IPS-20b (cell line): ENCODE measurements around the gene UBL7.

ENCODE experiments used
- H3K27ac ChIP-seq: one replicate; pipeline ENCODE4 v1.5.1; 2013; ENCODE audit warnings: low read length
- H3K27me3 ChIP-seq: 2 replicates; pipeline ENCODE4 v1.6.1; 2013; ENCODE audit warnings: mild to moderate bottlenecking, low read length, inconsistent platforms; ENCODE audit not compliant: insufficient read depth
- H3K36me3 ChIP-seq: 2 replicates; pipeline ENCODE4 v1.6.1; 2013; ENCODE audit warnings: low read depth, mild to moderate bottlenecking, inconsistent platforms, low read length, moderate library complexity; ENCODE audit not compliant: insufficient read depth
- H3K4me1 ChIP-seq: 2 replicates; pipeline ENCODE4 v1.6.1; 2013; ENCODE audit warnings: mild to moderate bottlenecking, control low read depth, inconsistent platforms, low read length, moderate library complexity; ENCODE audit not compliant: insufficient read depth
- H3K4me3 ChIP-seq: 2 replicates; pipeline ENCODE4 v1.5.1; 2013; ENCODE audit warnings: mild to moderate bottlenecking, low read length, inconsistent platforms
- H3K9ac ChIP-seq: 2 replicates; pipeline ENCODE4 v1.6.1; 2013; ENCODE audit warnings: low read depth, mild to moderate bottlenecking, inconsistent platforms, low read length, moderate library complexity
- H3K9me3 ChIP-seq: 2 replicates; pipeline ENCODE4 v1.6.1; 2013; ENCODE audit warnings: mild to moderate bottlenecking, low read depth, low read length, inconsistent platforms; ENCODE audit not compliant: insufficient read depth

The UBL7 gene

DNA sequence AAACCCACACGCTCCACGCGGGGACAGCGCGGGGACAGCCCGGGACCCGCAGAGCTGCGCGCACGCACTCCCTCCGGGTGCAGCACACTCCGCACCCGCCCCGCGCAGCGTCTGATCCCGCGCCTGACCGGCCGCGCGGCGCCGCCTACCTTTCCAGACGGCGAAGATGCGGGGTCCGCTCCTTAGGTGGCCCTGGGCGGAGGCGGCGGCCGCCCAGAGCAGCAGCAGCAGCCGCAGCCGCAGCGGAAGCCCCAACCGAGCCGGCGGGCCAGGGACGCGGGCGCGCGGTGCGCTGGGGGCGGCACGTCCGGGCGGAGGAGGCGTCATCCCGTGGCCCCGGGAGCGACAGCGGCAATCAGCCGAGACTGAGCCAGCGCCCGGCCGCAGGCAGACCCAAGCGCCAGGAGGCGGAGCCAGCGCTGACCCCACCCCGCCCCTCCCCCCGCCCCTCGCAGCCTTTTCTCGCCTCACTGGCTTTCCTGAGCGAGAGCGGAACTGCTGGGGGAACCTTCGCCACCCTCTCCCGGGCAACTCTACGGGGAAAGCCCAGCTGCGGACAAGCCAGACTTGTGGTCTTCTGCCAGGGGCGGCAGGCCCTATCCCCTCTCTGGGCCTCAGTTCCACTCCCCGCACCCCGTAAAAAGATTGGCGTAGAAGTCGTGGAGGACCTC is 27.2 kb downstream of the UBL7 start, which contains the start of gene SEMA7A:
TSS of gene SEMA7A (minus strand) at position 367 of the 671 bp plus-strand sequence. CDS start at position 327, 40 bp downstream.
- Histone ChIP-seq H3K27ac (no peak within 1 kb of the TSS), H3K9me3 (no peaks in the 10 kb centered on the region), H3K4me1 (peaks cover 6% of the 10 kb centered on the region; the same call in 1 of the 2 replicates)

DNA sequence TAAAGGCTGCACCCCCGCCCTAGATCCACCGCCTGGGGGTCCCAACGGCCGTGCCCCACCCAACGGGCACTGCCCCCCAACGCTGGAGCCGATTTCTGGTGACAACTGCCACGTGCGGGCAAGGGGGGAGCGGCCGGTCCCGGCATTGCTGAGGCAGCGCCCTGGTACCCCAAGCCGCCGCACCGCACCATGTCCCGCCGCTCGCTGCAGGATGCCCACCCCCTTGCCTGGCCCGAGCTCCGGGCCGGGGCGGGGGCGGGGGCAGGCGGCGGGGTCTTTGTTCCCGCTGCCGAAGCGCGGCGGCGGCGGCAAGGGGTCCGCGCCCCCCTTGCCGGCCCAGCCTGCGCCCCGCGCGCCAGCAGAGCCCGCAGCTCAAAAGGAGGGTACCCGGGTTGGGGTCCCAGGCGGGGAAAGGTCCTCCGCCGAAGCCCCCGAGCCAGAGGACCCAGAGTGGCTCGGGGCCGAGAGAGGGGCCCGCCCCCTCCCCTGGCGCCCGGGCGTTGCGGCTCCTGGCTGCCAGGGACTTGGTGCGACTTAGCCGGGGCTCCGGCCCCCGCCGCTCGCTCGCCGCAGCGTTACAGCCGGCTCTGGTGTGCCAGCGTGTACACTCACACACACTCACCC is 27.9 kb downstream of the UBL7 start:
- H3K9ac ChIP-seq: peak overlapping the region; percentile 68; the same call in 1 of the 2 replicates
- H3K4me3 ChIP-seq: peak overlapping the region; percentile 79
- H3K4me1 ChIP-seq: peaks cover 6% of the 10 kb centered on the region; the same call in 1 of the 2 replicates
- H3K27ac ChIP-seq: no peak overlapping the region
- H3K27me3 ChIP-seq: peaks cover 38% of the 10 kb centered on the region
- H3K36me3 ChIP-seq: no peaks in the 10 kb centered on the region
- H3K9me3 ChIP-seq: no peaks in the 10 kb centered on the region

More for the DNA sequence above, 27.2 kb downstream of the UBL7 start, which contains the start of gene SEMA7A:
- Histone ChIP-seq H3K9ac (peak within 1 kb of the TSS; percentile 68; the same call in 1 of the 2 replicates), H3K36me3 (no peaks in the 10 kb centered on the region), H3K4me3 (peak within 1 kb of the TSS; percentile 79), H3K27me3 (peaks cover 38% of the 10 kb centered on the region)

DNA sequence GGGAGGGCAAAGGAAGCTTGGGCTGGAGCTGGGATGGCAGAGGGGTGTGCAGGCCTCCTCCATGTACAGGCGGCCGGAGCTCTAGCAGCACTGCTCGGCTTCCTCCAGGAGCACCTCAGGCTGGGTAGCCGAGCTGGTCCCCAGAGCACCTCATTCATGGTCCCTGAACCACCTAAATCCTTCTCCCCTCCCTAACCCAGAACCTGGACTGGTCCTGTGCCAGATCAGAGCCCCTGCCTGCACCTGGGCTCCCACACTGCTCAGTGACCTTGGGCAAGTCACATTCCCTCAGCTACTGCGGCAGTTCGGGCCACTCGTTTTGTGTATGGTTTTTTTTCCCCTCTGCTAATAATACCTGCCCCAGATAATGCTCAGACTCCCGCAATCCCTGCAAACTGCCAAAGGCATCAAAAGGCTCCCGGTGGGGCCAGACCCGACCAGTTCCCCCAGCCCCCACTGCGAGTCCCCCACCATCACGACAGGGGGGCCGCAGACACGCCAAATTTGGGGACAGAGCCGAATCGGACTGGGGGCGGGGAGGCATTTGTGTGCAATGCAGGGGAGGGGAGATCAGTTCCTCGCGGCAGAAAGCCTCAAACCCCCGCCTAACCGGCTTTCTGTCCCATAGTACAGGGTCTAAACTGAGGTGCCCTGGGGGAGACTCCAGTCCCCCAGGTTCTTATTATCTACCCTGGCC is 28.5 kb downstream of the UBL7 start:
- Histone ChIP-seq H3K9me3 (no peaks in the 10 kb centered on the region), H3K27ac (no peak overlapping the region), H3K27me3 (peaks cover 38% of the 10 kb centered on the region), H3K36me3 (no peaks in the 10 kb centered on the region; the same call in 1 of the 2 replicates), H3K9ac (peak overlapping the region; percentile 64; the same call in 1 of the 2 replicates), H3K4me1 (peaks cover 6% of the 10 kb centered on the region; the same call in 1 of the 2 replicates), H3K4me3 (peak overlapping the region; percentile 79)

DNA sequence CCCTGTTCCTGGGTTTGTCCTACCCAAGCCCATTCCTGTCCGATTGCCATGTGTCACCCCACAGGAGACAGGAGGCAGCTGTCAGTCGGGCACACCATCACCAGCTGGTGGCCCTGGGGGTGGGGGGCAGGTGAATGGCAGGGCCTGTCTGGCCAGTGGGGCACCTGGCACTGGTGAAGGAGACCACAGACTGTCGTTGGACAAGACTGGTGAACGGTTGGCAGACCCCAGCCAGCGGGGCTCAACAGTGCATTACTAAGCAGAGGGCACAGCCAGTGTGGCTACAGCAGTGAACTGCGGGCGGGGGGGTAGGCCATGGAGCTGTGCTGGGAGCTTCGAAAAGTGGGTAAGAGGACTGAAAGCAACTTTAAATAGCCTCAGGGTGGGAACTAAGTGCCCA is 29.3 kb downstream of the UBL7 start:
- peaks cover 38% of the 10 kb centered on the region for H3K27me3 ChIP-seq
- no peak overlapping the region for H3K27ac ChIP-seq
- H3K36me3 ChIP-seq: no peaks in the 10 kb centered on the region; the same call in 1 of the 2 replicates
- no peak overlapping the region for H3K9ac ChIP-seq
- peaks cover 6% of the 10 kb centered on the region; the same call in 1 of the 2 replicates for H3K4me1 ChIP-seq
- no peaks in the 10 kb centered on the region for H3K9me3 ChIP-seq
- no peak overlapping the region for H3K4me3 ChIP-seq

DNA sequence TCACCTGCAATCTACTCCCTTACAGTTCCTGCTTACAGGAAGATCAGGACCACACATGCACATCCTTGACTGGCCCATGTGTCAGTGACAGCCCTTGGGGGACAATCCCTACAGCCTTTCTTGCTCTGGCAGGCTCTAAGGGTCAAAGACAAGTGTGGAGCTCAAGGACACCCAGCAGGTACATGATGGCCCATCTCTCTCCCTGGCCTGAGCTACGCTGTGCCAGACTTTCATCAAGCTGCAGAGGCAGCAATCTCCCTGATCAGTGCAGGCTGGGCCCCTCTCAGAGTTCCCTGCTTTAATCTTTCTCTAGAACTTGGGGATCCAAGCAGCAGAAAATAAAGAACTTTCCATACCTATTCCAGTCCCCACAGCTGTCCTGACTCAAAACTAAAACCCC is 29.8 kb downstream of the UBL7 start:
- H3K27me3 ChIP-seq: peaks cover 38% of the 10 kb centered on the region
- H3K4me1 ChIP-seq: peaks cover 6% of the 10 kb centered on the region; the same call in 1 of the 2 replicates
- H3K27ac ChIP-seq: no peak overlapping the region
- no peak overlapping the region for H3K9ac ChIP-seq
- no peak overlapping the region for H3K4me3 ChIP-seq
- no peaks in the 10 kb centered on the region; the same call in 1 of the 2 replicates for H3K36me3 ChIP-seq
- H3K9me3 ChIP-seq: no peaks in the 10 kb centered on the region

DNA sequence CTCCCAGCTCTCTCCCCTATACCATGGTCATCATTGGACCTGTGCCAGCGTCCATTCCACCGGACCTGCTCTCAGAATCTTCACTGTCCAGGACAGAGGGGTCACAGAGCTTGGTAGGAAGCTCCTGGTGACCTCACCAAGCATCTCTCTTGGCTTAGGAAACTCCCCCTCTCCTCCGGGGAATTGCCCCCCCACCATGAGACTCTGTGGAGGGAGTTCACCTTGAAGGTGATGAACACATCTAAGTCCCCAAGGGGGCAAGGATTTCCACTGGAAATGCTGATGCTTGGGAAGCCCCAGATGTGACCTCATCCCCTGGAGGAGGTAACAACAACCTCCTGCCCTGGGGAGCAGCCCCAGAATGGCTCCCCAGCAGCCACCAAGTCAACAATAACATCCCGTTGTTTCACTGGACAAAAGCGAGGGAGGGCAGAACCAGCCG is 30.4 kb downstream of the UBL7 start:
- Histone ChIP-seq H3K9ac (no peak overlapping the region), H3K4me1 (peaks cover 6% of the 10 kb centered on the region; the same call in 1 of the 2 replicates), H3K9me3 (no peaks in the 10 kb centered on the region), H3K27me3 (peaks cover 37% of the 10 kb centered on the region), H3K36me3 (no peaks in the 10 kb centered on the region; the same call in 1 of the 2 replicates), H3K4me3 (no peak overlapping the region), H3K27ac (no peak overlapping the region)

DNA sequence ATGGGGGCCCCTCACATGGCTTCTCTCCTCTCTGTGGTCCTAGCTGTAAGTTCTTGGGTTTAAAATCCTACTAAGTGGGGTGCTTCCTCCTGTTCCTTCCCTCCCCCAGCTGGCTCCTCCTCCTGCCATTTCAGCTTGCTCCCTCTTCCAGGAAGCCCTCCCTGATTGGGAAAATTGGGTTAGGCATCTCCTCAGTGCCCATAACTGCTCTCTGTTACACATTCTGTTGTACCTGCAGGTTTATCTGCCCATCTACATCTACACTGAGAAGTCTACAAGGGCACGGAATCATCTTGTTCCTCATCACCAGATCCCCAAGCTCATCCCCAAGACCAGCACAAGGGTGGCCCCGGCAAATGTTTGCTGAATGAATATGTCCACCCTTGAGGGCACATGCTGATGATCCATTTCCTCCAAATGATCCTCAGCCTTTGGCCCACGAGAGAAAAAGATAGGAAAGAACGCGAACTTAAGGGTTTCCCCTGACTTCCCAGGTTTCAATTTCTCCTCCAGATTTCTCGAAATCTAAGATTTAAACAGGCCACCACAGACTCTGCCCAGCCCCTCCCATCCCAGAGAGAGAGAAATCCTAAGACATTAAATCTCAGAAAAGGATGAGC is 31.1 kb downstream of the UBL7 start:
- peaks cover 31% of the 10 kb centered on the region for H3K27me3 ChIP-seq
- no peak overlapping the region for H3K4me3 ChIP-seq
- H3K27ac ChIP-seq: no peak overlapping the region
- no peaks in the 10 kb centered on the region for H3K9me3 ChIP-seq
- no peaks in the 10 kb centered on the region; the same call in 1 of the 2 replicates for H3K36me3 ChIP-seq
- H3K9ac ChIP-seq: no peak overlapping the region
- H3K4me1 ChIP-seq: peaks cover 6% of the 10 kb centered on the region; the same call in 1 of the 2 replicates

DNA sequence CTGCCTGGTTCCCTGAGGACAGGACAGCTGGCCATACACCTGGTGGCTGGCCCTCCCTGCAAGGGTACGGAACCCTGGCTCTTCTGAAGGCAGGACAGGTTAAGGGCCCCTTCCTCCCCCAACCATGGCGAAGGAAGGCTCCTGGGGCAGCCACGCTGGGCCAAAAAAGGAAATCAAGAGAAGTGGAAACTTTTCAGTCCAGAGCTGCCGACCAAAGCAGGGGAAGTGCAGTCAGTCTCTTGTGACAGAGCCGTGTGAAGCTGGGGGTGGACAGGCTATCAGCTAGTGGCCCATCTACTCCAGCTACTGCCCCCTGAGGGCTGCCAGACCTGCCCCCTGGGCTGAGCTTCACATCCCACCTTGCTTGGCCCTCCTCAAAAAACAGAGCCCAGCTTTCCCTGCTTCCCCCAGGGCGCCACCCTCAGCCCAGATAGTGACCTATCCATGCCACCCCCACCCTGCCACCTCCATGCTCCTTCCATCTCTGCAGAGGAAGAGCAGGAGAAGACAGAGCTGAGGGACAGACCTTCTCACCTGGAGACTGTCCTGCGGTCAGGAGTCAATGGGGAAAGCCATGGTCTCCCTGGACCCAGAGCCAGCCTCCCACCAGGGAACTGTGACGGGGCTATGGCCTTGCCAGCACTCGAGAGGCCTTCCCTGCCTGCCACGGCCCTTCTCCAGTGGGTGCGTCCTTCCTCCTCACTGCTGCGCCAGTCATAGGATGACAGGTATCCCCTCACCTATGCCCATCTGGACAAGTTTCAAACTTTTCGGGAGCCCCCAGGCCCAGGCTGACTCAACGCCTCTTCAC is 31.8 kb downstream of the UBL7 start:
- H3K27ac ChIP-seq: no peak overlapping the region
- peaks cover 24% of the 10 kb centered on the region for H3K27me3 ChIP-seq
- H3K4me1 ChIP-seq: no peaks in the 10 kb centered on the region; the same call in 1 of the 2 replicates
- no peaks in the 10 kb centered on the region for H3K9me3 ChIP-seq
- H3K36me3 ChIP-seq: no peaks in the 10 kb centered on the region; the same call in 1 of the 2 replicates
- no peak overlapping the region for H3K4me3 ChIP-seq
- H3K9ac ChIP-seq: no peak overlapping the region

DNA sequence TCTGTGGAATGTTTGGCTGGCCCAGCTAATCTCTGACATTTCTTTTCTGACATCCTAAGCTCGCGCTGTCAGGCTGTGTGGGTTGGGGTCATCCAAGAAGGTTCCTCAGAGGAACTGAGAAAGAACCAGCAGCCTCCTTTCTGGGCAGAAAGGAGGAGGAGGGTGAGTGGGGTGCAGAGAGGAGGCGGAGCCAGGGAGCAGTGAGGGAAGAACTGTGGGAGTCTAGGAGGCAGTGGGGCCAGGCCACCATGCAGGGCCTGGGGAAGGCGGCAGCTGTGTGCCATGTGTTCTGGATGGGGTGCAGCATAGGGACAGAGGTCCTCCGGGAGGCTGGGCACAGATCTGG is 32.5 kb downstream of the UBL7 start:
- H3K4me1 ChIP-seq: peaks cover 2% of the 10 kb centered on the region
- no peak overlapping the region for H3K9ac ChIP-seq
- no peaks in the 10 kb centered on the region for H3K9me3 ChIP-seq
- no peaks in the 10 kb centered on the region; the same call in 1 of the 2 replicates for H3K36me3 ChIP-seq
- H3K27ac ChIP-seq: no peak overlapping the region
- no peak overlapping the region for H3K4me3 ChIP-seq
- peaks cover 22% of the 10 kb centered on the region for H3K27me3 ChIP-seq

DNA sequence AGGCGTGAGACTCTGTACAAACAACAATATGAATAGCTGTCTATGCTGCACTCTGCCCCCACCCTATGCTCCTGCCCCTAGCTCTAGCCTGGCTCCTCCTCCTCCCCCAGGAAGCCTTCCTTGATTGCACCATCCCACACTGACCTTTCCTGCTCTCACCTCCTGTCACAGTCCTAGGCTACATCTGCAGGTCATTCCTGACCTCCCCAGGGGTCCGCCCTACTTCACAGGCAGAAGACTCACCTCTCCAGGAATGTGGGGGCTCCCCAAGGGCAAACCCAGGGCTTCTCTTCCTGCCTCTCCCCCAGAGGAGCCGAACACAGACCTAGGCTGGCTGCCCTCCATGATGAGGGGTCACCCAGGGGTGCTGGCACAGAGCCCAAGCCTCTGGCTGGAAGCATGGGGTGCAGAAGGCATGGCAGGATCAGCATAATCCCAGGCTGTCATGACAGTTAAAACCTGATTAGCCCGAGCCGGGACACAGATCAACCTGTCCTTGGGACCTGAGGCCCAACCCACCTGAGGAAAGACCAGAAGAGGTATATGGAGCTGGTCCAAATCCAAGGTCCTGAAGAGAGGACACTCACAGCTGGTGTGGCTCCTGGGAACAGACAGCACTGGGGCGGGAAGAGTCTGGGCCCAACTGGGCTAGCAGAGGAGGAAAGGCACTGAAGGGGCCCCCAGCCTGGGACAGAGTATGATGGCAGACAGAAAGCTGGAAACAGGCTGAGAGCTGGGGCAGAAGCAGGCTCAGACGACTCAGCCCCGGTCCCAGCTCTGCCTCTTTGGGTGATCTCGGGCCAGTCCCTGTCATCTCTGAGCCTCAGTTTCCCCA is 33.1 kb downstream of the UBL7 start:
- Histone ChIP-seq H3K4me1 (peaks cover 8% of the 10 kb centered on the region), H3K4me3 (no peak overlapping the region), H3K9me3 (no peaks in the 10 kb centered on the region), H3K9ac (no peak overlapping the region), H3K27me3 (peaks cover 20% of the 10 kb centered on the region), H3K36me3 (no peaks in the 10 kb centered on the region; the same call in 1 of the 2 replicates), H3K27ac (no peak overlapping the region)
